B cell (primary cell): ENCODE results near the gene ATP5ME.

Source experiments
- EZH2 ChIP-seq: IDR thresholded peaks from 2 replicates; pipeline ENCODE4 v1.6.1; 2012; ENCODE audit warnings: borderline replicate concordance, low read depth, mild to moderate bottlenecking, moderate library complexity, low read length; ENCODE audit not compliant: insufficient read depth, poor library complexity, severe bottlenecking
- TF ChIP-seq, protein P1 (sequence below): fragments of 200-600 bp; IDR thresholded peaks from one replicate; pipeline ENCODE4 v1.8.0; 2022; ENCODE audit warnings: antibody characterized with exemption, mild to moderate bottlenecking

DNA sequence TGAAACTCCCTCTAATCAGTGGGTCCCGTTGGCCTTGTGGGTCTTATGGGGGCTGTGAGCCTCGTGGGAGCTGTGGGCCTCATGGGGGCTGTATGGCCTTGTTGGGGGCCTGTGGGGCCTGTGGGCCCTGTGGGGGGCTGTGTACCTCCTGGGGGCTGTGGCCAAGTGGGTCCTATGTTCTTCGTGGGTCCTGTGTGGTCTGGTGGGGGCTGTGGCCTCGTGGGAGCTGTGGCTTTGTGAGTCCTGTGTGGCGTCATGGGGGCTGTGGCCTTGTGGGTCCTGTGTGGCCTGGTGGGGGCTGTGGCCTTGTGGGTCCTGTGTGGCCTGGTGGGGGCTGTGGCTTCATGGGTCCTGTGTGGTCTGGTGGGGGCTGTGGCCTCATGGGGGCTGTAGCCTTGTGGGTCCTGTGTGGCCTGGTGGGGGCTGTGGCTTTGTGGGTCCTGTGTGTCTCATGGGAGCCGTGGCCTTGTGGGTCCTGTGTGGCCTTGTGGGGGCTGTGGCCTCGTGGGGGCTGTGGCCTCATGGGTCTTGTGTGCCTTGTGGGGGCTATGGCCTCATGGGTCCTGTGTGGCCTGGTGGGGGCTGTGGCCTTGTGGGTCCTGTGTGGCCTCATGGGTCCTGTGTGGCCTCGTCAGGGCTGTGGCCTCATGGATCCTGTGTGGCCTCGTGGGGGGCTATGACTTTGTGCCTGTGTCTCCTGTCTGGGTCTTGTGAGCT is 39.0 kb upstream of the ATP5ME start:
- TF ChIP-seq, protein P1, sequence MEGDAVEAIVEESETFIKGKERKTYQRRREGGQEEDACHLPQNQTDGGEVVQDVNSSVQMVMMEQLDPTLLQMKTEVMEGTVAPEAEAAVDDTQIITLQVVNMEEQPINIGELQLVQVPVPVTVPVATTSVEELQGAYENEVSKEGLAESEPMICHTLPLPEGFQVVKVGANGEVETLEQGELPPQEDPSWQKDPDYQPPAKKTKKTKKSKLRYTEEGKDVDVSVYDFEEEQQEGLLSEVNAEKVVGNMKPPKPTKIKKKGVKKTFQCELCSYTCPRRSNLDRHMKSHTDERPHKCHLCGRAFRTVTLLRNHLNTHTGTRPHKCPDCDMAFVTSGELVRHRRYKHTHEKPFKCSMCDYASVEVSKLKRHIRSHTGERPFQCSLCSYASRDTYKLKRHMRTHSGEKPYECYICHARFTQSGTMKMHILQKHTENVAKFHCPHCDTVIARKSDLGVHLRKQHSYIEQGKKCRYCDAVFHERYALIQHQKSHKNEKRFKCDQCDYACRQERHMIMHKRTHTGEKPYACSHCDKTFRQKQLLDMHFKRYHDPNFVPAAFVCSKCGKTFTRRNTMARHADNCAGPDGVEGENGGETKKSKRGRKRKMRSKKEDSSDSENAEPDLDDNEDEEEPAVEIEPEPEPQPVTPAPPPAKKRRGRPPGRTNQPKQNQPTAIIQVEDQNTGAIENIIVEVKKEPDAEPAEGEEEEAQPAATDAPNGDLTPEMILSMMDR = no peak
- no peak for TF ChIP-seq EZH2
